A673 (cell line): ENCODE results near the gene QRFP. TPM values are rescaled to one million over a fixed set of nuclear protein-coding genes. Genes with fewer than 3 reads are reported as not detected.

Experiments used
- BruUV-seq: library from RNA; stranded (reverse); fragments of 400-500 nt; replicated peaks from 2 replicates; lab custom pipeline; 2021; lab: Mats Ljungman, UMichigan
- CTCF ChIA-PET: fragments of 300-600 bp; sonication (Branson Sonifier 250); formaldehyde crosslinking; loops from one replicate; lab custom pipeline; 2022; ENCODE audit warnings: antibody characterized with exemption; lab: Charles Lee
- POLR2A ChIA-PET: fragments of 300-600 bp; sonication (Branson Sonifier 250); formaldehyde crosslinking; loops from one replicate; lab custom pipeline; 2022; ENCODE audit warnings: antibody characterized with exemption; ENCODE audit not compliant: low non-redundant PET; lab: Charles Lee
- DNase-seq: peaks from one replicate; pipeline ENCODE4 v3.0.0-alpha.2; 2015; ENCODE audit warnings: low spot score
- H3K27ac ChIP-seq: fragments of 200-600 bp; sonication (generic); 2 replicates; pipeline ENCODE4 v1.5.1; 2016; ENCODE audit warnings: mixed run types, low read depth, mild to moderate bottlenecking, mixed read lengths, antibody characterized with exemption, low read length; ENCODE audit not compliant: poor library complexity, severe bottlenecking
- H3K27me3 ChIP-seq: fragments of 200-600 bp; sonication (generic); replicated peaks from 2 replicates; pipeline ENCODE4 v1.6.1; 2017; ENCODE audit warnings: mixed run types, low read depth, mild to moderate bottlenecking, mixed read lengths, antibody characterized with exemption, low read length; ENCODE audit not compliant: insufficient read depth, poor library complexity
- H3K36me3 ChIP-seq: fragments of 200-600 bp; sonication (generic); 2 replicates; pipeline ENCODE4 v1.6.1; 2016; ENCODE audit warnings: mixed run types, mild to moderate bottlenecking, mixed read lengths, antibody characterized with exemption, low read length; ENCODE audit not compliant: insufficient read depth, poor library complexity, severe bottlenecking
- H3K4me1 ChIP-seq: fragments of 200-600 bp; sonication (generic); 2 replicates; pipeline ENCODE4 v1.6.1; 2017; ENCODE audit warnings: mixed run types, mild to moderate bottlenecking, mixed read lengths, antibody characterized with exemption, low read length; ENCODE audit not compliant: insufficient read depth, poor library complexity, severe bottlenecking
- H3K4me3 ChIP-seq: fragments of 200-600 bp; sonication (generic); 2 replicates; pipeline ENCODE4 v1.5.1; 2016; ENCODE audit warnings: low read depth, mixed run types, mild to moderate bottlenecking, mixed read lengths, low read length; ENCODE audit not compliant: poor library complexity, severe bottlenecking
- H3K9me3 ChIP-seq: fragments of 200-600 bp; sonication (generic); 2 replicates; pipeline ENCODE4 v1.6.1; 2016; ENCODE audit warnings: mixed run types, low read depth, mild to moderate bottlenecking, mixed read lengths, antibody characterized with exemption, low read length; ENCODE audit not compliant: poor library complexity, severe bottlenecking
- EZH2 ChIP-seq: fragments of 200-600 bp; sonication (generic); IDR thresholded peaks from 2 replicates; pipeline ENCODE4 v1.6.1; 2017; ENCODE audit warnings: borderline replicate concordance, low read depth, mild to moderate bottlenecking, mixed read lengths, antibody characterized with exemption, low read length; ENCODE audit not compliant: poor library complexity, severe bottlenecking
- intact Hi-C: fragments of 100-400 bp; cut with micrococcal nuclease; formaldehyde crosslinking; loops from one replicate; pipeline ENCODE4 v1.10.0; 2022; ENCODE audit not compliant: unreplicated experiment
- total RNA-seq: library from RNA; stranded (reverse); gene quantifications from 2 replicates; pipeline ENCODE4 v1.2.3, GENCODE V29; 2021
- TF ChIP-seq, protein P1 (sequence below): fragments of 300-800, 200-600 bp; sonication (generic); conservative IDR thresholded peaks from 2 replicates; pipeline ENCODE4 v1.5.1; 2017; ENCODE audit warnings: low read depth, mild to moderate bottlenecking, antibody characterized with exemption, low read length, moderate library complexity, mixed read lengths

The QRFP gene
- total RNA-seq, 1 experiment from 2014 or later: not detected

- no peak for DNase-seq
- TF ChIP-seq, protein P1, sequence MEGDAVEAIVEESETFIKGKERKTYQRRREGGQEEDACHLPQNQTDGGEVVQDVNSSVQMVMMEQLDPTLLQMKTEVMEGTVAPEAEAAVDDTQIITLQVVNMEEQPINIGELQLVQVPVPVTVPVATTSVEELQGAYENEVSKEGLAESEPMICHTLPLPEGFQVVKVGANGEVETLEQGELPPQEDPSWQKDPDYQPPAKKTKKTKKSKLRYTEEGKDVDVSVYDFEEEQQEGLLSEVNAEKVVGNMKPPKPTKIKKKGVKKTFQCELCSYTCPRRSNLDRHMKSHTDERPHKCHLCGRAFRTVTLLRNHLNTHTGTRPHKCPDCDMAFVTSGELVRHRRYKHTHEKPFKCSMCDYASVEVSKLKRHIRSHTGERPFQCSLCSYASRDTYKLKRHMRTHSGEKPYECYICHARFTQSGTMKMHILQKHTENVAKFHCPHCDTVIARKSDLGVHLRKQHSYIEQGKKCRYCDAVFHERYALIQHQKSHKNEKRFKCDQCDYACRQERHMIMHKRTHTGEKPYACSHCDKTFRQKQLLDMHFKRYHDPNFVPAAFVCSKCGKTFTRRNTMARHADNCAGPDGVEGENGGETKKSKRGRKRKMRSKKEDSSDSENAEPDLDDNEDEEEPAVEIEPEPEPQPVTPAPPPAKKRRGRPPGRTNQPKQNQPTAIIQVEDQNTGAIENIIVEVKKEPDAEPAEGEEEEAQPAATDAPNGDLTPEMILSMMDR: no peak
- no peak for TF ChIP-seq EZH2
- Histone ChIP-seq H3K27ac (no peak overlapping the region), H3K36me3 (peaks cover 6% of the 10 kb centered on the region), H3K27me3 (no peaks in the 10 kb centered on the region), H3K4me3 (no peak overlapping the region), H3K4me1 (no peaks in the 10 kb centered on the region), H3K9me3 (no peaks in the 10 kb centered on the region)
- ChIA-PET POLR2A (no interaction called here), CTCF (interaction anchor here (0.6 kb wide), 1 partner anchor 1078 kb away, joined by 8 read pairs; no protein-coding TSS in a partner anchor)
- BruUV-seq: no TSS peak
- intact Hi-C loops: no loop called here
Measured at GRCh38 chr9:130895481-130896232, 955 bp downstream of the QRFP start.

DNA sequence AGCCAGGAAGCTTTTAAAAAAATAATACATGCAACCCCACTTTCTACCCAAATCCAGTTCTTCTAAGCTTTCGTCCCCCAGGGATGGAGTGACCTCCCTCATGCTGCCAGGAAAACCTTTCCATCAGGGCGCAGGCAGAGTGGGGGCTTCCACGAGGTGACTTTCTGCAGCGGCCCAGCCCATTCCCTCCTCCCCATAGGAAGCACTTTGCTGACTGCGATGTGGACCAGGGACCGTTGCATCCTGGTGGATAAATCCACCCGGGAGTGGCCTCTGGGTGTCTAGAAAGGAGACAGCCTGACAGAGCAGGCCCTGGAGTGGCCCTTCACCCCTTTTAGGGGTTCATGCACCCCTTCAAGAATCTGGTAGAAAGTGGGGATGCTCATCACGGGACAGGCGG is 1.6 kb downstream of the QRFP start:
- no peaks in the 10 kb centered on the region for H3K27me3 ChIP-seq
- peaks cover 9% of the 10 kb centered on the region for H3K36me3 ChIP-seq
- TF ChIP-seq, protein P1: no peak
- no peak for TF ChIP-seq EZH2
- BruUV-seq: no TSS peak
- H3K4me3 ChIP-seq: no peak overlapping the region
- POLR2A ChIA-PET: no interaction called here
- CTCF ChIA-PET: no interaction called here
- H3K27ac ChIP-seq: no peak overlapping the region
- H3K4me1 ChIP-seq: no peaks in the 10 kb centered on the region
- intact Hi-C loops: no loop called here
- no peaks in the 10 kb centered on the region for H3K9me3 ChIP-seq
- DNase-seq: no peak

GRCh38 chr9:130894546-130894945 is 2.1 kb downstream of the QRFP start:
- Histone ChIP-seq H3K9me3 (no peaks in the 10 kb centered on the region), H3K27me3 (no peaks in the 10 kb centered on the region), H3K4me3 (no peak overlapping the region), H3K4me1 (no peaks in the 10 kb centered on the region), H3K27ac (no peak overlapping the region), H3K36me3 (peaks cover 11% of the 10 kb centered on the region)
- intact Hi-C loops: no loop called here
- POLR2A ChIA-PET: no interaction called here
- no peak for TF ChIP-seq EZH2
- TF ChIP-seq, protein P1: no peak
- CTCF ChIA-PET: no interaction called here
- no TSS peak for BruUV-seq
- DNase-seq: no peak
